Stimulated activated CD4-positive, alpha-beta T cell treated with anti-CD3 and anti-CD28 coated beads, TNF-alpha, amount 100 ng/mL, for 24 hours (primary cell): Measurements from ENCODE around the gene TTC33.
"Not testable (repeated sequence)": the region's sequence is repeated elsewhere in the genome, so short reads cannot be mapped to it uniquely, and the experiment has no call there.

Experiments used
- DNase-seq, 3 experiments: peaks; one replicate each; pipeline ENCODE4 v3.0.0-alpha.2; 2020; ENCODE audit warnings: low read depth in 3 of 3

TTC33 gene

GRCh38 chr5:40615586-40616170 is 140.1 kb downstream of the TTC33 start:
- no peak for DNase-seq

DNA sequence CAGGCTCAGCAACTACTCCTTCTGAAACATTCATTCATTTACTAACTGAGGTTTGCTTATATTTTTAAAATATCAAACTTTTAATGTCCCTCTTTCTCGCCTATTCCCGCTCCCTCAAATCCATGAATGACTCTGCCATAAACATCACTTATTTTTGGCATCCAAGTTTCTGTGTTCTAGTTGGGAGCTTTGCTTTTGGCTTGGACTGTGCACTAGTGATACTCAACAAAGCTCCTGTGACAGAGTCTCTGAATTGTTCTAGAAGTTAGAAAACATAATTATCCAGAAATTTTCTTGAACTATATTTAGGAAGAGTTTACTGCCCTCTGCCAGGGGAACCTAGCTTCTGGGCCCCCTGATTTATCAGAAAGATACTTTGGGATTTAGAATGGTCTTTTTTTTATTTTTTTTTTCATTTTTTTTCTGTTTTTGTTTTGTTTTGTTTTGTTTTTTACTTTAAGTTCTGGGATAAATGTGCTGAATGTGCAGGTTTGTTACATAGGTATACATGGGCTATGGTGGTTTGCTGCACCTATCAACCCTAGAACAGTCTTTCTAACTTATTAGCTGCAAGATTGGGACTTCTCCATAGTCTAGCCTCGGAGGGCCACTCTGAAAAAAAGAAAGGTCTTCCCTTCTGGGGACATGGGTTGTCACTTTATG is 140.7 kb downstream of the TTC33 start:
- no peak for DNase-seq

DNA sequence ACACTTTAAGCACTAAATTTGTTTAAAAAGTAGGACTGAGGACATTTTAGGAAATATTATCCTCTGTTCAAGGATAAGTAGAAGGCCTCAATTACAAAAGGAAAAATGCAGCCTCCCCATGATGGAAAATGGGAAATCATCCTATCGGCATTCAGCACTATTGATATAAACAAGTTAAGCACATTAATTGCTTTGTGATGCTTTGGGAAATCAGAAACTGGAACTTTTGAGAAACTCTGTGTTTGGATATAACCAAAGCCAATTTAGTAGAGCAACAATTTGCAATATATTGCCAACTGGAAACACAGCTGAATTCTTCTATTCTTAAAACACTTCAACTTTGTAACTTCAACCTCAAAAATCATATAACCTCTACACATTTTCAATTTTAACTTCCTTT is 141.3 kb downstream of the TTC33 start:
- no peak for DNase-seq

DNA sequence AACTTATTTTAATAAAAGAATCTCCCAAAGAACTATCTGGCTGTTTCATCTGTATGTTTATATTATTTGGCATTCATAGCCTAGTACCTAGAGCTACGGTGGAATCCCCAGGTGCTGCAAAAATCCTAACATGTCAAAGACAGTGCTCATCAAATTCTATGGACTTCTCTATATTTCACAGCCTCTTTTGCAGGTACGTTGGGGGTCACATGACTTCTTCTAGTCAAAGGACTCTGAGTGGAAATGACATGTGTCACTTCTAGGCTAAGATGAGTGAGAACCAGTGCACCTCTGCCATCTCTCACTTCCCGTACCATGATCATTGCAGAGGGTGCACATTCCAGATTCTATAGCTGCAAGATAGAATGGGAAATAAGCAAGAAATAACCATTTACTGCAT is 148.6 kb downstream of the TTC33 start:
- no peak for DNase-seq

DNA sequence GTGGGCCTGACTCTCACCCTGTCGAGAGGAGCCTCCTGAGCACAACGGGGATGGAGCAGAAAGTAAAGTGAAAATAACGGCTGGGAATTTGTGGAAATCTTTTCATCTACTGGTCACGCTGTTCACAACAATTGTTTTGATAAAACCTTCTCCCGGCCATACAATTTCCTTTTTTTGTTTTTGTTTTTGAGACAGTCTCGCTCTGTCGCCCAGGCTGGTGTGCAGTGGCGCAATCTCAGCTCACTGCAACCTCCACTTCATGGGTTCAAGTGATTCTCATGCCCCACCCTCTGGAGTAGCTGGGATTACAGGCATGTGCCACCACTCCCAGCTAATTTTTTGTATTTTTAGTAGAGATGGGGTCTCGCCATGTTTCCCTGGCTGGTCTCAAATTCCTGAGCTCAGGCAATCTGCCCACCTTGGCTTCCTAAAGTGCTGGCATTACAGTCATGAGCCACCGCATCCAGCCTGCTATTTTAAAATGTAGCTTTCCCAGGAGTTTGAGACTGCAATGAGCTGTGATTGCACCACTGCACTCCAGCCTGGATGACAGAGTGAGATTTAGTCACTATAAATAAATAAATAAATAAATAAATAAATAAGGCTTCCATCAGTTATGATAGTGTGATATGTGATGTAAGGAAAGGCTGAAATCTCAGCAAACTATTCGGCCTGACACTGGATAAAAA is 149.5 kb downstream of the TTC33 start:
- no peak for DNase-seq

DNA sequence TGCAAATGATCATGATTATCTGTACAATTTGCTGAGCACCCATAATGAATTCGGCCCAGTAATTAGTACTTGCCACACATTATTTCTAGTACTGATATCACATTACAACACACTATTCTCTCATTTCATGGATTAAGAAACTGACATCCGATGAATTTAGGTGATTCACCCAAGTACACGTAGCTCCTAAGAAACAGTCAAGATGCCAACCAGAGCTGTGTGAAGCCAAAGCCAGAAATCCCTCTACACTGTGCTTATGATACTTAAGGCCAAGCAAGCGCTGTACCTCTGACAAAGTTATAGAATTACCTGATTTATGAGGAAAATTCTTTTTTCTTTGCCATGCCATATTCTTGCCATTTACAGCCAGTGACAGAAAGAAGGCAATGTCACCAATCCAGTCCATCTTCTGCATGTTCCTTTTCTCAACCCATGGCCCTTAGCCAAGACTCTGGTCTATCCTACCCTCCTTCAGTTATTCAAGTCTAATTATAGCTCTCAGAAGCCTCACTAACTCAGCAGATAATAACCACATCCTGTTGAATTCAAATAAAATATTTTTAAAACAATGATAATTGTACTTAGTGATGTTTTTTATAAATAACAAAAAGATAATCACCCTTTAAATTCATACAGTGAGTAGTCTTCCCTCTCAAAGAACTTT is 150.3 kb downstream of the TTC33 start:
- no peak for DNase-seq

DNA sequence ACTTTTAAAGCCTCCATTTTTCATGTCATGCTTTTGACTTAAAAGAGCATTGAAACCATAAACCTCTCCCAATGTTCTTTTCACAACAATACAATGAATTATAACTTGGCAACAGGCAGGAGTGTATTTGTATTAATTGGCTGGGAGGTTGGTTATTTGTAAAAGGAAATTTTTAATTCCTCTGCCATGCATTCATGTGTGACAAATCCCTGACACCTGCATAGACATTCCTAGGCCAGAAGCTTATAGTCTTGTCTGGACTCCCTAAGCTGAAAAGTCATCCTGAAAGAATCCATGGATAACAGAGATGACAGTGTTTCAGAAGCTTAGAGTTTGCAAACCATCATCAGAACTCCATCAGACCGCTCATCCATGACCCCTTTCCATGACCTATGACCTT is 152.4 kb downstream of the TTC33 start:
- DNase-seq, result no peak

DNA sequence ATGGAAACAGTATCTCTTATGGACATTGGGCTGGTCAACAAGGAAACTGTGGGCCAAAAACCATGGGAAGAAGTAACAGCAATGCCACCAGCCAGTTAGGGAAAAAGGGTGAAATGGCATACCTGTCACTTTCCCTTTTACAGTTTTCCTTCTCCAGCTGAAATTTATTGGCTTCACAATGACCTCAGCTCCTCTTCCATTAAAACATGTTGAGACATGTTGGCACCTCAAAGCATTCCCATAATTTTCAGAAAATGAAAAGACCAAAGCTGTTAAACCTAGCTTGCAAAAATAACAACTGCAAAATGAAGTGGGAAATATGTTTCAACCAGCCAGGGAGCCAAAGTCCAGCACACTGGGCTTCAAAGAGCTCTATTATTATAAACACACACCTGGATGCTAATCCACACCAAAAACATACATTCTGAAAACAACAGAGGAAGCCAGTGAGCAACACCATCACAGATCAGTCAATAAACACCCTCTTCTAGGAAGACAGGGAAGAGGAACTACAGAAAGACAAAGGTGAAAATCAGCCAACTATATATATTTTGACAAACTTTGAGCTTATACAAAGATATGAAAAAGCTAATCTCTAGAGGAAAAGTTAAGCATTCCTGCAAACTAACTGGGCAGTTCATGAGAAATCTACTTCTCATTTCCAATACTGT is 154.4 kb downstream of the TTC33 start:
- no peak for DNase-seq

GRCh38 chr5:40600383-40600782 is 155.4 kb downstream of the TTC33 start:
- no peak for DNase-seq

GRCh38 chr5:40599676-40600075 is 156.1 kb downstream of the TTC33 start:
- no peak for DNase-seq

- DNase-seq, result no peak
Observed at GRCh38 chr5:40594811-40595210, 160.9 kb downstream of the TTC33 start.

DNA sequence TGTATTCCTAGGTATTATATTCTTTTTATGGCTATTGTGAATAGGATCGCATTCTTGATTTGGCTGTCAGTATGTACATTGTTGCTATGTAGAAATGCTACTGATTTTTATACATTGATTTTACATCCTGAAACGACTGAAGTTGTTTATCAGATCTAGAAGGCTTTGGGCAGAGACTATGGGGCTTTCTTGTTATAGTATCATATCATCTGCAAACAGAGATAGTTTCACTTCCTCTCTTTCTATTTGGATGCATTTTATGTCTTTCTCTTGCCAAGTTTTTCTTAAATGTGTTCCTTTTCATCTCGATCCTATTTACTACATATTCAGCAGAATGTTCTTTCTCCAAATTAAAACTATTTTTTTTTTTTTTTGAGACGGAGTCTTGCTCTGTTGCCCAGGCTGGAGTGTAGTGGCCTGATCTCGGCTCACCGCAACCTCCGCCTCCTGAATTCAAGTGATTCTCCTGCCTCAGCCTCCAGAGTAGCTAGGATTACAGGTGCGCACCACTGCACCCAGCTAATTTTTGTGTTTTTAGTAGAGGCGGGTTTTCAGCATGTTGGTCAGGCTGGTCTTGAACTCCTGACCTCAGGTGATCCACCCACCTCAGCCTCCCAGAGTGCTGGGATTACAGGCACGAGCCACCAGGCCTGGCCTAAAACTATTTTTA is 163.9 kb downstream of the TTC33 start:
- DNase-seq, result not testable (repeated sequence)

- no peak for DNase-seq
Observed at GRCh38 chr5:40587376-40587775, 168.4 kb downstream of the TTC33 start.

- no peak for DNase-seq
Observed at GRCh38 chr5:40585537-40586267, 170.1 kb downstream of the TTC33 start.

GRCh38 chr5:40584054-40584453 is 171.7 kb downstream of the TTC33 start:
- no peak for DNase-seq

- peak; percentile 31 to 69 (median 33) for DNase-seq
Observed at GRCh38 chr5:40578501-40579451, 177.0 kb downstream of the TTC33 start.

DNA sequence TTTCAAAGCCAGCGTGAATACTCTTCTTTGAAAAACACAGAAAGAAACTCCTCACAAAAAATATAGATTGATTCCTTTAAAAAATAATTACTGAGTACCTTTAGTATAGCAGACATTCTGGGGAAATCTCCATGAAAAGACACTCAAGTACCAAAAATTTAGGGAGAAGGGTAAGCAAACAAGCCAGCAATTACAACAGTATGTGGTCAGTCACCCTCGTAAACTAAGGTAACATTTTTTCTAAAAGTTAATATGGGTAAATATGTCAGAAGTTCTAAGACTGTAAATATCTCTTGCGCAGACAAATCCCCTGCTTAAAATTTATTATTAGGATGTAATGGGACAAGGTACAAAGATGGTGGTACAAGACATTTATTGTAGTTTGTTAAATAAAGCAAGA is 178.0 kb downstream of the TTC33 start:
- DNase-seq, result no peak

GRCh38 chr5:40575921-40576320 is 179.8 kb downstream of the TTC33 start:
- DNase-seq, result no peak

DNA sequence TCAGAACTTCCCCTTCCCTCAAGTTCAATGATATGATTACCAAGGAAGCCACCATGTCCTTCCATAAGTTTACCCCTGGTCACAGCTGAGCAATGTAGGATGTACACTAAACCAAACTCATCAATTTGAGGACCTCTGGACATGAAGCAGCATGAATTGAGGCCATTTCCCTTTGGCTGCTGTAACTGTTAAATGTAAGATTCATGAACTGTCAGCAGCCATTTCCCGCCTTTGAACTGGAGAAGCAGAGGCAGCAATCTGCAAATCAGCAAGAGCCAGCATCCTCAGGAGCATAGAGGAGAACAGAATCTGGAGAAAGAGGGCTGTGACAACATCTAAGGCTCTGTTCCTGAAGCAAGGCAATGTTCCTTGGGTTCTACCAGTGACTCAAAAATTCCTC is 180.3 kb downstream of the TTC33 start:
- DNase-seq, result no peak

- no peak for DNase-seq
Observed at GRCh38 chr5:40572937-40573336, 182.8 kb downstream of the TTC33 start.
